K562 (cell line): ENCODE measurements around the gene CD300LD. TPM values are rescaled to one million over a fixed set of nuclear protein-coding genes. Genes with fewer than 3 reads are reported as not detected.

Experiments used
- ATAC-seq: fragments of 200-7000 bp; cut with Tn5 transposase; 3 replicates; pipeline ENCODE4 v1.9.1; 2020; ENCODE audit warnings: moderate library complexity
- BruUV-seq: library from RNA; stranded (reverse); fragments of 400-500 nt; replicated peaks from 2 replicates; lab custom pipeline; 2021; lab: Mats Ljungman, UMichigan
- CTCF ChIA-PET: fragments of 300-600 bp; formaldehyde crosslinking; extraction: SDS; loops from one replicate; lab custom pipeline; 2021; ENCODE audit warnings: low intra/inter-chr PET ratio; lab: Yijun Ruan, JAX
- POLR2A ChIA-PET: fragments of 300-600, 350-650 bp; sonication (Branson Sonifier 250); formaldehyde crosslinking; extraction: SDS; loops from one replicate; lab custom pipeline; 2021; ENCODE audit warnings: antibody characterized with exemption, inconsistent platforms; lab: Yijun Ruan, JAX
- DNase-seq, 4 experiments: peaks; one replicate each; pipeline versions ENCODE4 v3.0.0 to v3.0.0-alpha.2; 2011 to 2018; ENCODE audit warnings: low spot score in 3 of 4, mixed read lengths in 3 of 4; ENCODE audit errors: extremely low read depth in 1 of 4
- FAIRE-seq: peaks from 2 replicates; lab custom pipeline; 2011; peaks lifted over from hg19 to GRCh38; lab: Jason Lieb, UNC
- H2AFZ ChIP-seq: 2 replicates; pipeline ENCODE4 v1.6.0; 2011; ENCODE audit warnings: low read depth, low read length, control low read depth, inconsistent platforms
- H3K27ac ChIP-seq: fragments of 200-600 bp; 3 replicates; pipeline ENCODE4 v1.8.0; 2011; ENCODE audit warnings: low read depth, mild to moderate bottlenecking, control low read depth, inconsistent platforms, low read length, moderate library complexity, mixed read lengths; ENCODE audit errors: extremely low read depth
- H3K27me3 ChIP-seq, 2 experiments: fragments of 300-600 bp in 1 of 2; 2 replicates in 1 of 2; 3 replicates in 1 of 2; pipeline versions ENCODE4 v1.6.0 to v1.8.0; 2011; ENCODE audit warnings: inconsistent platforms in 2 of 2, low read length in 2 of 2, mild to moderate bottlenecking in 1 of 2, mixed read lengths in 1 of 2, moderate library complexity in 1 of 2; ENCODE audit not compliant: control insufficient read depth in 2 of 2, insufficient read depth in 2 of 2
- H3K36me3 ChIP-seq: fragments of 300-600 bp; 3 replicates; pipeline ENCODE4 v1.8.0; 2011; ENCODE audit warnings: mild to moderate bottlenecking, low read length, inconsistent platforms; ENCODE audit not compliant: control insufficient read depth, insufficient read depth
- H3K4me1 ChIP-seq, 2 experiments: fragments of 200-600 bp in 1 of 2; replicated peaks in 1 of 2; 2 replicates in 1 of 2; 3 replicates in 1 of 2; pipeline versions ENCODE4 v1.5.1 to v1.8.0; 2011; ENCODE audit warnings: inconsistent platforms in 2 of 2, low read length in 2 of 2, mild to moderate bottlenecking in 1 of 2, mixed read lengths in 1 of 2, moderate library complexity in 1 of 2; ENCODE audit not compliant: control insufficient read depth in 2 of 2, insufficient read depth in 2 of 2
- H3K4me2 ChIP-seq: 2 replicates; pipeline ENCODE4 v1.6.1; 2011; ENCODE audit warnings: low read length, control low read depth, inconsistent platforms, mixed read lengths; ENCODE audit not compliant: insufficient read depth
- H3K4me3 ChIP-seq: fragments of 200-600 bp; sonication (generic), shearing (Covaris generic); 2 replicates; pipeline ENCODE4 v1.5.1; 2016; ENCODE audit warnings: control low read depth, inconsistent platforms
- H3K79me2 ChIP-seq: fragments of 200-600 bp; 3 replicates; pipeline ENCODE4 v1.8.0; 2011; ENCODE audit warnings: low read length, inconsistent platforms; ENCODE audit not compliant: control insufficient read depth, insufficient read depth
- H3K9ac ChIP-seq, 2 experiments: 2 replicates each; pipeline versions ENCODE4 v1.6.0 to v1.6.1; 2011; ENCODE audit warnings: low read depth in 2 of 2, low read length in 2 of 2, control low read depth in 1 of 2, inconsistent platforms in 1 of 2, mild to moderate bottlenecking in 1 of 2, mixed read lengths in 1 of 2; ENCODE audit not compliant: insufficient read depth in 1 of 2
- H3K9me1 ChIP-seq: one replicate; pipeline ENCODE4 v1.6.0; 2011; ENCODE audit warnings: inconsistent platforms, mild to moderate bottlenecking, low read length, moderate library complexity; ENCODE audit not compliant: control insufficient read depth, insufficient read depth
- H3K9me3 ChIP-seq: replicated peaks from 2 replicates; pipeline ENCODE4 v1.5.1; 2011; ENCODE audit warnings: low read depth, low read length, inconsistent platforms; ENCODE audit not compliant: control insufficient read depth, insufficient read depth
- H4K20me1 ChIP-seq: replicated peaks from 2 replicates; pipeline ENCODE4 v1.6.1; 2011; ENCODE audit warnings: low read length, inconsistent platforms, mixed read lengths; ENCODE audit not compliant: control insufficient read depth, insufficient read depth
- E2F4 ChIP-seq: sonication (generic); formaldehyde crosslinking; IDR thresholded peaks from 2 replicates; pipeline ENCODE4 v1.8.0; 2022; ENCODE audit warnings: mild to moderate bottlenecking, low read depth, missing genetic modification reagents
- FOXK2 ChIP-seq, 2 experiments: fragments of 450-650 bp; IDR thresholded peaks in 1 of 2; conservative IDR thresholded peaks in 1 of 2; 2 replicates each; pipeline ENCODE4 v1.6.1; 2016; ENCODE audit warnings: low read depth in 2 of 2, mild to moderate bottlenecking in 1 of 2
- IFI16 ChIP-seq: fragments of 250-450 bp; sonication (Bioruptor Pico); IDR thresholded peaks from 2 replicates; pipeline ENCODE4 v2.1.2; 2022; ENCODE audit warnings: mild to moderate bottlenecking, inconsistent platforms
- SOX6 ChIP-seq: fragments of 450-650 bp; IDR thresholded peaks from 2 replicates; pipeline ENCODE4 v1.6.1; 2014; ENCODE audit warnings: mild to moderate bottlenecking
- SRSF9 ChIP-seq: fragments of 200-400 bp; formaldehyde crosslinking; IDR thresholded peaks from 2 replicates; pipeline ENCODE4 v1.6.1; 2017; ENCODE audit warnings: low read depth, low read length, borderline replicate concordance
- XRCC5 ChIP-seq: fragments of 200-400 bp; formaldehyde crosslinking; IDR thresholded peaks from 2 replicates; pipeline ENCODE4 v1.6.1; 2017; ENCODE audit warnings: low read depth, mild to moderate bottlenecking, low read length
- ZBTB33 ChIP-seq: sonication (generic); formaldehyde crosslinking; IDR thresholded peaks from 2 replicates; pipeline ENCODE4 v1.8.1; 2023; ENCODE audit warnings: mild to moderate bottlenecking, missing genetic modification reagents
- ZMIZ1 ChIP-seq, 2 experiments: fragments of 150-350 bp in 1 of 2; IDR thresholded peaks; 2 replicates each; pipeline ENCODE4 v1.6.1; 2012 to 2016; ENCODE audit warnings: low read depth in 2 of 2, low read length in 2 of 2, mild to moderate bottlenecking in 1 of 2, moderate library complexity in 1 of 2
- ZNF12 ChIP-seq: sonication (generic); formaldehyde crosslinking; IDR thresholded peaks from 2 replicates; pipeline ENCODE4 v1.4.0; 2020; ENCODE audit warnings: mild to moderate bottlenecking, missing genetic modification reagents
- ZNF41 ChIP-seq: fragments of 250-450 bp; sonication (Bioruptor Pico); conservative IDR thresholded peaks from 2 replicates; pipeline ENCODE4 v1.4.0; 2020; ENCODE audit warnings: mild to moderate bottlenecking
- ZNF511 ChIP-seq: sonication (generic); formaldehyde crosslinking; IDR thresholded peaks from 2 replicates; pipeline ENCODE4 v1.8.0; 2022; ENCODE audit warnings: mild to moderate bottlenecking, missing genetic modification reagents
- WGBS: fragments of 100-300 bp; shearing (Covaris generic); methylation state at CpG from one replicate; pipeline ENCODE4 v1.1.6; 2016; ENCODE audit warnings: low coverage, mixed read lengths; ENCODE audit not compliant: insufficient coverage; ENCODE audit errors: missing lambda C conversion rate; 5-methylcytosine and 5-hydroxymethylcytosine counted together
- in situ Hi-C: fragments of 300-500 bp; cut with MboI; formaldehyde crosslinking; loops from 4 replicates; pipeline ENCODE4 v1.15.0; 2018; ENCODE audit warnings: inconsistent platforms, mixed read lengths
- intact Hi-C: fragments of 100-400 bp; cut with micrococcal nuclease; formaldehyde crosslinking; loops from 2 replicates; pipeline ENCODE4 v1.14.2; 2022
- polyA plus RNA-seq, 8 experiments: library from polyadenylated mRNA; depleted of rRNA in 4 of 8; stranded (reverse) in 5 of 8; unstranded in 3 of 8; fragments of >200 nt; fragmentation: Nextera tagmentation in 2 of 8; fragmentation: Illumina TruSeq in 1 of 8; extraction: Ambion mirVana in 2 of 8; extraction: Trizol in 1 of 8; gene quantifications; 2 replicates each; pipeline versions ENCODE4 v1.2.1 to v1.2.3, GENCODE V29; 2011 to 2014; ENCODE audit warnings: inconsistent platforms in 1 of 8, missing spikeins in 1 of 8
- total RNA-seq, 7 experiments: library from RNA; depleted of rRNA in 6 of 7; stranded (reverse); fragments of >200 nt in 6 of 7; fragmentation: Illumina TruSeq in 2 of 7; extraction: Trizol in 2 of 7; gene quantifications; 2 replicates each; pipeline versions ENCODE4 v1.2.1 to v1.2.3, GENCODE V29; 2011 to 2021; ENCODE audit warnings: low replicate concordance in 1 of 7

CD300LD gene
- total and polyA plus RNA-seq, 9 of the 15 experiments (the other 6 are each of a cell fraction or from before 2014, with no cell fraction given): not detected

GRCh38 chr17:74550602-74551001 lies 41.5 kb downstream of the CD300LD start:
- no peak overlapping the region for H2AFZ ChIP-seq
- no peaks in the 10 kb centered on the region for H3K36me3 ChIP-seq
- H3K4me1 ChIP-seq: peaks cover 0 to 3% of the 10 kb centered on the region in 2 experiments; a peak in 1 of 5 replicates
- H3K79me2 ChIP-seq: no peaks in the 10 kb centered on the region
- no peaks in the 10 kb centered on the region; the same call in 1 of the 2 replicates for H4K20me1 ChIP-seq
- no peak overlapping the region for H3K27ac ChIP-seq
- intact Hi-C loops: no loop called here
- no peak for ATAC-seq
- CTCF ChIA-PET: no interaction called here
- in situ Hi-C loops: no loop called here
- no peak overlapping the region for H3K9ac ChIP-seq
- BruUV-seq: no TSS peak
- under 1% methylated on average over 15 of the region's 15 CpGs for WGBS
- FAIRE-seq: no peak
- POLR2A ChIA-PET: no interaction called here
- H3K9me3 ChIP-seq: no peaks in the 10 kb centered on the region
- TF ChIP-seq SRSF9 (no peak), ZBTB33 (CRISPR knock-in tag) (no peak), ZMIZ1 (IDR thresholded peaks at IDR 0.05; ENCODE audit: low read depth in 2 of 2, low read length in 2 of 2) (no peak), XRCC5 (no peak), ZNF511 (CRISPR knock-in tag) (no peak), FOXK2 (conservative IDR thresholded peaks at IDR 0.05 in 1 of 2, IDR thresholded peaks at IDR 0.05 in 1 of 2; ENCODE audit: low read depth in 2 of 2) (no peak), ZNF12 (no peak), E2F4 (CRISPR knock-in tag) (no peak), SOX6 (no peak), IFI16 (CRISPR knock-in tag) (no peak), ZNF41 (no peak)
- TF ChIP-seq, all 486 proteins: peak for 0
- DNase-seq: no peak
- H3K4me3 ChIP-seq: no peak overlapping the region
- peaks cover 10 to 78% of the 10 kb centered on the region in 2 experiments; a peak in 4 of 5 replicates for H3K27me3 ChIP-seq
- no peaks in the 10 kb centered on the region for H3K9me1 ChIP-seq
- no peak overlapping the region for H3K4me2 ChIP-seq
